ENCODE results near the gene NMNAT2. TPM values are rescaled to one million over a fixed set of nuclear protein-coding genes. Genes with fewer than 3 reads are reported as not detected.

NMNAT2 gene
- total and polyA plus RNA-seq, 2 experiments from 2014 or later, result 2.4 to 4.2 TPM

DNA sequence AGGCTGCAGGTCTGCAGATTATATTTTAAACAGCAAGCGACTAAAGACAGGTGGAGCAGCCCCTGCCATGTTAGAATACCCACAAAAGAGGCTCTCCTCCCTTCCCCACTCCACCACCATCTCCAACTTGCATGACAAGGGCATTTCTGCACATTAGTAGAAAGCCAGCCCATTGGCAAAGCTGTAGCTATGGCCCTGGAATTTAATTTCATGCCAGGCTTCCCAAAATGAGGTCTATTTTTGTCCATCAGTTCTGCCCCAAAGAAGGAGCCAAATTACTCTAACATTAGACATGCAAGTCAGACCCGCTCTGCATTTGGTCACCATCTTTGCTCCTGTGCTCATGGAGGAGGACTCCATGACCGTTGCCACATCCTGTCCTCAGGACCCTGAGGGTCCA, 116.9 kb downstream of the NMNAT2 start:
- Histone ChIP-seq H3K9me3 (ENCODE audit: low read depth) (no peaks in the 10 kb centered on the region), H3K27ac (no peak overlapping the region), H3K4me3 (no peak overlapping the region), H2AFZ (no peak overlapping the region), H3K9me2 (ENCODE audit: insufficient read depth) (no peaks in the 10 kb centered on the region), H3F3A (ENCODE audit: insufficient read depth) (no peaks in the 10 kb centered on the region), H3K9ac (no peak overlapping the region), H4K20me1 (ENCODE audit: insufficient read depth) (no peaks in the 10 kb centered on the region), H3K4me1 (ENCODE audit: insufficient read depth) (peaks cover 8% of the 10 kb centered on the region), H3K4me2 (ENCODE audit: unreplicated experiment) (no peak overlapping the region), H3K79me2 (ENCODE audit: insufficient read depth) (no peaks in the 10 kb centered on the region), H3K27me3 (replicated peaks; ENCODE audit: insufficient read depth) (no peaks in the 10 kb centered on the region), H3K36me3 (ENCODE audit: low read depth) (no peaks in the 10 kb centered on the region)
- in situ Hi-C loops (cut with MboI), result no loop called here
- no peak for DNase-seq
- WGBS, 2 experiments (ENCODE audit: low coverage in 1 of 2, low lambda C conversion rate in 2 of 2, missing lambda C conversion rate in 2 of 2), result 97 to 98% methylated on average over 3 of the region's 3 CpGs
- TF ChIP-seq EZH2 (IDR thresholded peaks at IDR 0.05; ENCODE audit: insufficient read depth, poor library complexity, severe bottlenecking) (no peak), EZH2phosphoT487 (IDR thresholded peaks at IDR 0.05; ENCODE audit: insufficient read depth, low read depth) (no peak)

DNA sequence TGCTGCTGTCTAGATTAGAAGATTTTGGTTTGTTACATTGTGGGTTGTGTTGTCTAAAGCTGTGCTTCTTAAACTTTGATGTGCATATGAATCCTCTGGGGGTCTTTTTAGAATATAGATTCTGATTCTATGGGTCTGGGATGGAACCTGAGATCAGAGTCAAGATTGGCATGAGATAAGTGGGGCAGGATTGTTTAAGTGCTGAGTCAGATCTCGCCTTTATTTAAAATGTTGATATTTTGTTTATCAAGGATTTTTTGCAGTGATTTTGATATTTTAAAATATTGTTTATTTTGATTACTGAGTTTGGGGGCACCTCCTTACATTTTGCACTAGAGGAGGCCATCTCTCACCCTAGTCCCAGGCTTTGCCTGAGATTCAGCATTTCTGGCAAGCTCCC, 117.4 kb downstream of the NMNAT2 start:
- H3K4me3 ChIP-seq, result no peak overlapping the region
- no peak overlapping the region for H3K27ac ChIP-seq
- no peak for TF ChIP-seq EZH2 (IDR thresholded peaks at IDR 0.05; ENCODE audit: insufficient read depth, poor library complexity, severe bottlenecking)
- no peak for TF ChIP-seq EZH2phosphoT487 (IDR thresholded peaks at IDR 0.05; ENCODE audit: insufficient read depth, low read depth)
- 98 to 100% methylated on average over 1 of the region's 1 CpG for WGBS, 2 experiments (ENCODE audit: low coverage in 1 of 2, low lambda C conversion rate in 2 of 2, missing lambda C conversion rate in 2 of 2)
- no peaks in the 10 kb centered on the region for H3K79me2 ChIP-seq (ENCODE audit: insufficient read depth)
- H3K9ac ChIP-seq, result no peak overlapping the region
- H3F3A ChIP-seq (ENCODE audit: insufficient read depth), result no peaks in the 10 kb centered on the region
- peaks cover 8% of the 10 kb centered on the region for H3K4me1 ChIP-seq (ENCODE audit: insufficient read depth)
- H4K20me1 ChIP-seq (ENCODE audit: insufficient read depth), result no peaks in the 10 kb centered on the region
- H3K9me2 ChIP-seq (ENCODE audit: insufficient read depth), result no peaks in the 10 kb centered on the region
- in situ Hi-C loops (cut with MboI), result no loop called here
- H3K27me3 ChIP-seq (replicated peaks; ENCODE audit: insufficient read depth), result no peaks in the 10 kb centered on the region
- H3K36me3 ChIP-seq (ENCODE audit: low read depth), result no peaks in the 10 kb centered on the region
- no peaks in the 10 kb centered on the region for H3K9me3 ChIP-seq (ENCODE audit: low read depth)
- no peak overlapping the region for H3K4me2 ChIP-seq (ENCODE audit: unreplicated experiment)
- no peak overlapping the region for H2AFZ ChIP-seq
- DNase-seq, result no peak

GRCh38 chr1:183300395-183300794, 117.8 kb downstream of the NMNAT2 start:
- Histone ChIP-seq H3K36me3 (ENCODE audit: low read depth) (no peaks in the 10 kb centered on the region), H3K4me1 (ENCODE audit: insufficient read depth) (peaks cover 8% of the 10 kb centered on the region), H3K9ac (no peak overlapping the region), H4K20me1 (ENCODE audit: insufficient read depth) (no peaks in the 10 kb centered on the region), H3K4me3 (no peak overlapping the region), H3K27me3 (replicated peaks; ENCODE audit: insufficient read depth) (no peaks in the 10 kb centered on the region), H3K9me2 (ENCODE audit: insufficient read depth) (no peaks in the 10 kb centered on the region), H2AFZ (no peak overlapping the region), H3K27ac (no peak overlapping the region), H3K9me3 (ENCODE audit: low read depth) (no peaks in the 10 kb centered on the region), H3K79me2 (ENCODE audit: insufficient read depth) (no peaks in the 10 kb centered on the region), H3F3A (ENCODE audit: insufficient read depth) (no peaks in the 10 kb centered on the region), H3K4me2 (ENCODE audit: unreplicated experiment) (no peak overlapping the region)
- DNase-seq, result no peak
- TF ChIP-seq EZH2phosphoT487 (IDR thresholded peaks at IDR 0.05; ENCODE audit: insufficient read depth, low read depth), result no peak
- no peak for TF ChIP-seq EZH2 (IDR thresholded peaks at IDR 0.05; ENCODE audit: insufficient read depth, poor library complexity, severe bottlenecking)
- in situ Hi-C loops (cut with MboI), result no loop called here

DNA sequence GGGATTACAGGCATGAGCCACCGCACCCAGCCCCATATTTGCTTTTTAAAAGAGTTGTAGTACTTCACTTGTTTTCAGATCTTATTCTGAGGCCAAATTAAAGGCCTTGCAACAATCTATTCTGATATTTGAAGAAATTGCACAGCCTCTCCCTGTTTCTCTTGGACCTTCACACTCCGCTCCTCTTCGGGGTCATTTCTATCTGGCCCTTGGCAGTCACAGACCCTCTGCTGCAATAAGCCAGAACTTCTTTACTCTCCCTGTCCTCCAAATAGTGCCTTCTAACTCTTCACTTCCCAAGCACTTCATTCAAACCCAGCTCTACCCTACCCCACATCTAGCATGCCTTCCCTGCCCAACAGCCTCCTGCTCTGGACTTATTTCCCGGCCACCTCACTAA, 121.4 kb downstream of the NMNAT2 start:
- H3K9me3 ChIP-seq (ENCODE audit: low read depth), result no peaks in the 10 kb centered on the region
- H3K9ac ChIP-seq, result no peak overlapping the region
- no peaks in the 10 kb centered on the region for H4K20me1 ChIP-seq (ENCODE audit: insufficient read depth)
- H3K4me1 ChIP-seq (ENCODE audit: insufficient read depth), result peaks cover 5% of the 10 kb centered on the region; the same call in 1 of the 2 replicates
- H3K79me2 ChIP-seq (ENCODE audit: insufficient read depth), result no peaks in the 10 kb centered on the region
- TF ChIP-seq EZH2phosphoT487 (IDR thresholded peaks at IDR 0.05; ENCODE audit: insufficient read depth, low read depth) (no peak), EZH2 (IDR thresholded peaks at IDR 0.05; ENCODE audit: insufficient read depth, poor library complexity, severe bottlenecking) (no peak)
- no peaks in the 10 kb centered on the region for H3K9me2 ChIP-seq (ENCODE audit: insufficient read depth)
- in situ Hi-C loops (cut with MboI), result no loop called here
- no peak overlapping the region for H3K27ac ChIP-seq
- no peak for DNase-seq
- no peaks in the 10 kb centered on the region for H3K27me3 ChIP-seq (replicated peaks; ENCODE audit: insufficient read depth)
- 0 out of 2 replicates have a peak, but pooled peaks cover 3% of the 10 kb centered on the region for H3F3A ChIP-seq (ENCODE audit: insufficient read depth)
- no peak overlapping the region for H3K4me2 ChIP-seq (ENCODE audit: unreplicated experiment)
- 91 to 97% methylated on average over 4 of the region's 4 CpGs for WGBS, 2 experiments (ENCODE audit: low coverage in 1 of 2, low lambda C conversion rate in 2 of 2, missing lambda C conversion rate in 2 of 2)
- H2AFZ ChIP-seq, result no peak overlapping the region
- no peak overlapping the region for H3K4me3 ChIP-seq
- no peaks in the 10 kb centered on the region for H3K36me3 ChIP-seq (ENCODE audit: low read depth)

GRCh38 chr1:183295521-183295920, 122.7 kb downstream of the NMNAT2 start:
- DNase-seq, result no peak
- Histone ChIP-seq H3F3A (ENCODE audit: insufficient read depth) (0 out of 2 replicates have a peak, but pooled peaks cover 3% of the 10 kb centered on the region), H4K20me1 (ENCODE audit: insufficient read depth) (no peaks in the 10 kb centered on the region), H3K9me2 (ENCODE audit: insufficient read depth) (no peaks in the 10 kb centered on the region), H3K4me3 (no peak overlapping the region), H2AFZ (no peak overlapping the region), H3K4me2 (ENCODE audit: unreplicated experiment) (no peak overlapping the region), H3K36me3 (ENCODE audit: low read depth) (no peaks in the 10 kb centered on the region), H3K79me2 (ENCODE audit: insufficient read depth) (no peaks in the 10 kb centered on the region), H3K9ac (no peak overlapping the region), H3K27ac (no peak overlapping the region), H3K4me1 (ENCODE audit: insufficient read depth) (peaks cover 13% of the 10 kb centered on the region), H3K9me3 (ENCODE audit: low read depth) (no peaks in the 10 kb centered on the region), H3K27me3 (replicated peaks; ENCODE audit: insufficient read depth) (no peaks in the 10 kb centered on the region)
- in situ Hi-C loops (cut with MboI), result no loop called here
- 36 to 37% methylated on average over 5 of the region's 5 CpGs for WGBS, 2 experiments (ENCODE audit: low coverage in 1 of 2, low lambda C conversion rate in 2 of 2, missing lambda C conversion rate in 2 of 2)
- TF ChIP-seq EZH2phosphoT487 (IDR thresholded peaks at IDR 0.05; ENCODE audit: insufficient read depth, low read depth), result no peak
- no peak for TF ChIP-seq EZH2 (IDR thresholded peaks at IDR 0.05; ENCODE audit: insufficient read depth, poor library complexity, severe bottlenecking)

Data from GM23248 (cell line).